Amygdala (tissue), 56 donors: Measurements from ENCODE around the gene SDHA.
"Not testable (repeated sequence)": the region's sequence is repeated elsewhere in the genome, so short reads cannot be mapped to it uniquely, and the experiment has no call there.

Experiments
- DNase-seq, 56 donors: peaks; one replicate each; lab custom pipeline; 2025; lab: John Stamatoyannopoulos, UW

Gene SDHA

DNA sequence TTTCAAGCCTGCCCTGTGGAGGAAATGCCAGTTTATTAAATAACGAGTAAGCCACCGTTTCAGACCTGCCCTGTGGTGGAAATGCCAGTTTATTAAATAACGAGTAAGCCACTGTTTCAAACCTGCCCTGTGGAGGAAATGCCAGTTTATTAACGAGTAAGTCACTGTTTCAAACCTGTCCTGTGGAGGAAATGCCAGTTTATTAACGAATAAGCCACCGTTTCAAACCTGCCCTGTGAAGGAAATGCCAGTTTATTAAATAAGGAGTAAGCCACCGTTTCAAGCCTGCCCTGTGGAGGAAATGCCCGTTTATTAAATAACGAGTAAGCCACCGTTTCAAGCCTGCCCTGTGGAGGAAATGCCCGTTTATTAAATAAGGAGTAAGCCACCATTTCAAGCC, 33.9 kb downstream of the SDHA start:
- DNase-seq = not testable (repeated sequence)

DNA sequence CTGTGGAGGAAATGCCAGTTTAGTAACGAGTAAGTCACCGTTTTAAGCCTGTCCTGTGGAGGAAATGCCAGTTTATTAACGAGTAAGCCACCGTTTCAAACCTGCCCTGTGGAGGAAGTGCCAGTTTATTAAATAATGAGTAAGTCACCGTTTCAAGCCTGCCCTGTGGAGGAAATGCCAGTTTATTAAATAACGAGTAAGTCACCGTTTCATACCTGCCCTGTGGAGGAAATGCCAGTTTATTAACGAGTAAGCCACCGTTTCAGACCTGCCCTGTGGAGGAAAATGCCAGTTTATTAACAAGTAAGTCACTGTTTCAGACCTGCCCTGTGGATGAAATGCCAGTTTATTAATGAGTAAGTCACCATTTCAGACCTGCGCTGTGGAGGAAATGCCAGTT, 34.4 kb downstream of the SDHA start:
- no peak for DNase-seq

DNA sequence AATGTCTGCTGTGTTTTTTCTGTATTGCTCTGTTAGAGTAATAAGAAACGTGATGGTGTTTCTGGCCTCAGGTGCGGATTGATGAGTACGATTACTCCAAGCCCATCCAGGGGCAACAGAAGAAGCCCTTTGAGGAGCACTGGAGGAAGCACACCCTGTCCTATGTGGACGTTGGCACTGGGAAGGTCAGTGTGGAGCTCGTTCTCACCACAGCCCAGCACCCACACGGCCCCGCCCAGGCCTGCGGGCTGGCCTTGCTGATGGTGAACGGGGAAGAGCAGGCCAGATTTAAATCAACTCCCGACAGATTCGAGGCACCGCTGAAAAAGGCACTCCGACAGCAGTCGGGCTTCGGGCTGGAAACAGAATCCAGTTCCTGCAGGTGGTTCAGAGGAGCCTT, 36.2 kb downstream of the SDHA start:
- DNase-seq = not testable (repeated sequence)

DNA sequence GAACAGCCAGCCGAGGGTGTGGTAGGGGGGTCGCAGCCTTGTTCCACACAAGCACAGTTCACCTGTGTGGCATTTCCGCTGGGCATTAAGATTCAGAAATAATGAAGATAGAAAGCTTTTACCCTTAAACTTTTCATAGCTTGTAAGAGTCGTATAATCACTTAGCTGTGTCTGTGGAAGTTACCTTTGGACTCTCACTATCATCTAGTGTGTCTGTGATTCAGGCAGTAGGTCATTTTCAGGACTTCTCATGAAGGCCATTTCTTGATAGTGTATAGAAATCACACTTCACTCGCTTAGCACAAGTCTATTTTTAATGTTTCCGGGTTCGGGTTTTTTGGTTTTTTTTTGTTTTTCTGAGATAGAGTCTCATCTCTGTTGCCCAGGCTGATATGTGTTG, 37.0 kb downstream of the SDHA start:
- not testable (repeated sequence) for DNase-seq

DNA sequence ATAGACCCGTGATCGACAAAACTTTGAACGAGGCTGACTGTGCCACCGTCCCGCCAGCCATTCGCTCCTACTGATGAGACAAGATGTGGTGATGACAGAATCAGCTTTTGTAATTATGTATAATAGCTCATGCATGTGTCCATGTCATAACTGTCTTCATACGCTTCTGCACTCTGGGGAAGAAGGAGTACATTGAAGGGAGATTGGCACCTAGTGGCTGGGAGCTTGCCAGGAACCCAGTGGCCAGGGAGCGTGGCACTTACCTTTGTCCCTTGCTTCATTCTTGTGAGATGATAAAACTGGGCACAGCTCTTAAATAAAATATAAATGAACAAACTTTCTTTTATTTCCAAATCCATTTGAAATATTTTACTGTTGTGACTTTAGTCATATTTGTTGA, 38.2 kb downstream of the SDHA start:
- not testable (repeated sequence) for DNase-seq

DNA sequence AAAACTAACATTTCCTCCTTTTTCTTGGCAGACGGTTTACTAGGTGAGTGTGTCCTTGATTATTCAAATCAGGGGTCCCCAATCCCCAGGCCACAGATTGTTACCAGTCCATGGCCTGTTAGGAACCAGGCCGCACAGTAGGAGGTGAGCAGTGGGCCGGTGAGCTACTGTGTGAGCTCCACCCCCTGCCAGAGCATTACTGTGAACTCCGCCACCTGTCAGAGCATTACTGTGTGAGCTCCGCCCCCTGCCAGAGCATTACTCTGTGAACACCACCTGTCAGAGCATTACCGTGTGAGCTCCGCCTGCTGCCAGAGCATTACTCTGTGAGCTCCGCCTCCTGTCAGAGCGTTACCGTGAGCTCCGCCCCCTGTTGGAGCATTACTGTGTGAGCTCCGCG, 39.0 kb downstream of the SDHA start:
- no peak for DNase-seq

DNA sequence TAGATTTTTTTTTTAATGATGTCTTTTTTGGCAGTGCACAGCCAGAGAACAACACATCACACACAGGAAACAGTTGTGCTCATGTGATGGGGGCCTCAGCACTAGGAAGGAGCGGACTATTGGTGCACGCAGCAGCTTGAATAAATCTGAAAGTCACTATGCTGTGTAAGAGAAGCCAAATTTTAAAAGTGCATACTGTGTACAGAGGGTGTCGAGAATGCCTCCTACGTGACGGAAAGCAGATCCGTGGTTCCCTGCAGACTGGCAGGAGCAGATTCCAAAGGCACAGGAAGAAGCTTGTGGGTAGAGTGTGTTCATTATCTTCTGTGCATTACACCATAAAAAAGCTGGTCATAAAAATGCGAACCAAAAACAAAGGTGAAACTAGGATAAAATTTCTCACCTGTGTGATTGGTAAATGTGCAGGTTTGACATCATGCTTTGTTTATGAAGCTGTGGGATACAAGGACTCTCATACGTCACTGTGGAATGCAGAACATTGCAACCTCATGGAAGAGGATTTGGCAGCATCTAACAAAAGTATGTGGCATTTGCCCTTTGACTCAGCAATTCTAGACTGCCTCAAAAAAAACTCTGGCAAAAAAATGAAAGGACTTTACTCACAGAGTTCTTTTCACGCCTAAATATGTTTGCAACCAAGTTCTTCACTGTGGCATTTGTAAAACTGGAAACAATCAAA, 45.3 kb downstream of the SDHA start:
- DNase-seq = not testable (repeated sequence)

DNA sequence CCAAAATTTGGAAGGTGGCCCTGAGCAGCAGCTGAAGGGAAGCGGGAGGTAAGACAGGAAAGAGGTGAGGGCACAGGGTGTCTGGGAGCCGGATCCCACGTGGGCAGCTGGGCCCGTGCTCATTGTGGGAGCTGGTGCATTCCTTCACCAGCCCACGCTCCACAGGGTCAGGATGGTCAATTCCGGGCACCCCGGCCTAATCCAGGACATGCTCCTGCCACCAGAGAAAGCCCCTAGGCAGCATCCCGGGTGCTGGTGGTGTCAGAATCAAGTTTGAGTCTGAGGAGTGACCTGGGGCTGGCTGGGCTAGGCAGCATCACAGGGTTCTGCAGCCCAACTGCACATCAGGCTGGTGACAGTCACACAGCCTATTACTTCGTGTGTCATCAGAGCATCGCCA, 46.2 kb downstream of the SDHA start:
- no peak for DNase-seq

DNA sequence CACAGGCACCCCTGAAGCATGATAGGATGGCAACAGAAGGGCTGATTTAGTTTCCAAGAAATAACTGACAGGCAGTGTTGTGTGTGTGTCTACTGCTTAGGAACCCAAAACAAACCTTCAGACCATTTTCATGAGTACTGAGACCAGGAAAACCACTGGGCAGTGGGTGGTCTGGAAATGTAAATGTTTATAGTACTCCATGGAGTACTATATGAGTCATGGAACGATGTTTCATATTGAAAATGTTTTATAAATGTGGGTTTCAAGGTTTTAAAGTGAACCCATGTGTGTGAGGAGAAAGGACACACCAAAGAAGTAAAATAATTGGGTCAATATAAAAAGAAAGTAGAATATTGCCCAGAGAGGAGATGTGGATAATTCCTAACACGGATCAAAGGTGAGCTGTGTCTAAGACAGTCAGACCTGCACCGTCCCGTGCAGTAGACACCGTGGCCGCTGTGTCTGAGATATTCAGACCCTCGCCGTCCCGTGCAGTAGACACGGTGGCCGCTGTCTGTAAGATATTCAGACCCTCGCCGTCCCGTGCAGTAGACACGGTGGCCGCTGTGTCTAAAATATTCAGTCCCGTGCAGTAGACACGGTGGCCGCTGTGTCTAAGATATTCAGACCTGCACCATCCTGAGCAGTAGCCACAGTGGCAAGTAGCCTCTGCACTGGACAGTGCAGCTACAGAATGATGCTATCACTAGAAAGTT, 48.3 kb downstream of the SDHA start:
- peak in 1 of 56 donors; percentile 3 for DNase-seq

DNA sequence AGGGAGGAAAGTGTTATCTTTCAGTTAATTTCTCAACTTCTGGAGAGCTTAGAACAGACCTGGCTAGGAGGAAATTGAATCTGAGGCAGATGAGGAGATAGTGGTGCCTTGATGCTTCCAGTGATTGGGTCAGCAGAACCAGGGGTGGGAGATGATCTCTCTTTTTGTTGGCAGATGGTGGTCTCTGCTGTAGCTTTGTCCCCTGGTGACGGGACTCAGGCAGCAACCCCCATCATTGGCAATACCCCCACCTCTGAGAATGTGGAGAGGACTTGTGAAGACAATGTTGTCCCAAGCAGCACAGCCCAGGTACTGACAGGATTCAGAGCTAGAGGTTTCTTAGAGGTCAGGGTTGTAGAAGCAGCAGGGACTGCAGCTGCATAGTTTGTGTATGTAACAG, 49.6 kb downstream of the SDHA start:
- DNase-seq = no peak

DNA sequence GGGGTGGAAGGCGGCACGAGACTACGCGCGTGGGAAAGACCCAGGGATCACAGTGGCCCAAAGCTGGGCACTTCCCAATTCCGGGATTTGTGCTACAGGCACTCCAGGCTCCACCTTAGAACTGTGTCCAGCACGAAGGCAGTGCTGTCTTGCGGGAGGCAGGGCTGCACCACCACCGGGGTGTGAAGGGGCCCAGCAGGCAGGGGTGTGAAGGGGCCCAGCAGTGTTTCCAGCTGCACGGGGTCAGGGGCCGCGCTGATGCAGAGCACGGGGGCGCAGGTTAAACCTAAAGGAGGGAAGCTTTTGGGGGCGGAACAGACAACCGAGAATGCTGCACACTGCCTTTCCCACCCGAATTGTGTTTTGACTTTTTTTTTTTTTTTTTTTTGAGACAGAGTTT, 52.2 kb downstream of the SDHA start:
- no peak for DNase-seq

DNA sequence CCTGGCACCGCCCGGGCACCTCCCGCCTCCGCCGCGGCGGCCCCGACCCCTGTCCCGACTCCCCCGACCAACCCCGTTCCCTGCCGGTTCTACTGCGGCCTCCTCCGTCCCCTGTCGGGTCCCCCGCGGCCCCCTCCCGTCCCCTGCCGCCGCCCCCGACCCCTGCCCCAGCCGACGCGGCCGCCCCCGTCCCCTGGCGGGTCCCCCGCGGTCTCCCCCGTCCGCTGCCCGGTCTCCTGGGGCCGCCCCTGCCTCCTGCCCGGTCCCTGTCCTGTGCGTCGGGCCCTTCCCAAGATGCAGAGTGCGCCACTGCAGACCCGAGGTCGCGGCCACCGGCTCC, 53.7 kb downstream of the SDHA start:
- not testable (repeated sequence) for DNase-seq

DNA sequence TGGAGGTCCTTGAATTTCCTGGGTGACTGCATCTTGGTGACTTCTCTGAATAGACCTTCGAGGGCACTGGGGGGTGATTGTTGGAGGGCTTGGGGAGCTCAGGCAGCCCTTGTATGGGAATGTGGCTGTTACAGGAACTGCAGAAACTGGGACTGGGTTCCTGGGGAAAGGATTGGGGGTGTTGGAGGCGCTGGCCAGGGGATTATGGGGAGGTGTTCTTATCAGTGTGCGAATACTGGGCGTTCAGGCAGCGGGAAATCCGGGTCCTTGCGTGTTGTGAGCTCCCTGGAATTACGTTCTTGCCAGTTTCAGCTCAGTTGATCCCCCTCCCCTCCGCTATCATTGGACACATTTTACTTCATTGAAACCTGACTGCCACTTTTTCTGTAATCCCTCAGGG, 55.0 kb downstream of the SDHA start:
- DNase-seq = not testable (repeated sequence)

DNA sequence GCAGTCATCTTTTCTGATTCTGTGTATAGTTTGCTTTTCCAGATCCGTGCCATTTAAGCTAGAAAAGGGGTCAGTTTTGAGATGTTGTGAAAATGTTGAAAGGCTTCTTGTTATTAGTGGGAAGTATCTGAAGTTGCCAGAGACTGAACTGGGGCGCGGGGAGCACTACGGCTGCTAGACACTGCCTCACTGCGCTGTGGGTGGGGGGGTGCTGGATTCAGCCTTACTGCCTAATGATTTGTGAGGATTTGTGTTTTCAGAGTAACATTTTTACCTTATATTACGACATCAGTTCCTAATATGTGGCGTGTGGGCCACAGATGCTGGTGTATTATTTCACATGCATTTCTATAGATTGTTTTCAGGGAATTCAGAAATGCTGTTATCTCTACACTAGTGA, 55.4 kb downstream of the SDHA start:
- not testable (repeated sequence) for DNase-seq

DNA sequence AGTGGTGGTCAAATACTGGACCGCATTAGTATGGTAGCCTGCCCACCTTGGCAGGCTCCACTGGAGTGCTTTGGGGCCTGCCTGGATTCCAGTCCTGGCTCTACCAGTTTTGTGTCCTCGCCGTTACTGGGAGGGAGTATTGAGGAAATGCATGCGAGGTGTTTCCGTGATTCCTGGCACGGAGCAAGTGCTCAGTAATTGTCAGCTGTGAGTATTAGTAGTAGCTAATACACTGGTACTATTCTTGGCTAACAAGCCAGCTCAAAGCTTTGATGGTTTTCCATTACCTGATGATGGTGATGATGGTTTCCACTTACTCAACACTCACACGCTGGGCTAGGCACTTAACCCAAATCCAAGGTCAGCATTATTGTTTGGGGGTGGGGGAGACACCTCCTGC, 56.2 kb downstream of the SDHA start:
- not testable (repeated sequence) for DNase-seq

DNA sequence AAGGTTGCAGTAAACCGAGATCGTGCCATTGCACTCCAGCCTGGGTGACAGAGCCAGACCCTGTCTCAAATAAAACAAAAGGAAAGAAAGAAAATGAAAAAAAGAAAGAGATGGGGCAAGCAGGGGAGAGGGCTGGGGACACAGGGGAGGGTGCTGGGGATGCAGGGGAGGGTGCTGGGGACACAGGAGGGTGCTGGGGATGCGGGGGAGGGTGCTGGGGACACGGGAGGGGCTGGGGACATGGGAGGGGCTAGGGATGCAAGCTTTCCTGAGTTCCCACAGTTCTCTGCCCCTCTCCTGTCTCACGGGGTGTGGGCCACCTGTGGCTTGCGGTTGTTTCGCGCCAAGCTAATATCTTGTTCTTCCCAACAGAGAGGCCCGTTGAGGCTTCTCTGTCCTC, 60.5 kb downstream of the SDHA start:
- no peak for DNase-seq

DNA sequence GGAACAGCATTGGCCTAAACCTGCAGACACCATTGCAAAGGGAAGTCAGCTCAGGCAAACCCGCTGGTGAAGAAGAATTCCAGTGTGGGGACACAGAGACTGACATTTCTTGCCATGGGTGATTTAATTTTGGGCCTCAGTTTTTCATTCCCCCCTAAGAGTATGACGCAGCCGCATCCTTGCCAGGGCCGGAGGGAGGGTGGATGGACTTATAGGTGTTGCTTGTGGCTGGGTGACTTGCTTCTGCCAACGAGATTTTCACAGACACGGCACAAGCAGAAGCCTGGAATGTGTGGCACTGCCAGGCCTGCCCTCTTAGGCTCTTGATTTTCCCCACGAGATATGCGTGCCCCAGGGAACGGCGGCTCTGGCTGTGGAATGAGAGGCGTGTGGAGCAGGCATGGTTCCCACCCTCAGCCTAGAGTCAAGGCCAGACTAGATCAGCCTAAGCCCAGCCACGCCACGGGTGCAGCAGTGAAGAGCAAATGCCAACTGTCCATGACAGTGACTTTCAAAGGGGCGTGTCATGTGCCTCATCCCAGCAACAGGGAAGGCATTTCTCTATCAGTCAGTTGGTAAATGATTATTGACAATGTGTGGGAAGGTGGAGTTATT, 61.0 kb downstream of the SDHA start:
- not testable (repeated sequence) for DNase-seq

DNA sequence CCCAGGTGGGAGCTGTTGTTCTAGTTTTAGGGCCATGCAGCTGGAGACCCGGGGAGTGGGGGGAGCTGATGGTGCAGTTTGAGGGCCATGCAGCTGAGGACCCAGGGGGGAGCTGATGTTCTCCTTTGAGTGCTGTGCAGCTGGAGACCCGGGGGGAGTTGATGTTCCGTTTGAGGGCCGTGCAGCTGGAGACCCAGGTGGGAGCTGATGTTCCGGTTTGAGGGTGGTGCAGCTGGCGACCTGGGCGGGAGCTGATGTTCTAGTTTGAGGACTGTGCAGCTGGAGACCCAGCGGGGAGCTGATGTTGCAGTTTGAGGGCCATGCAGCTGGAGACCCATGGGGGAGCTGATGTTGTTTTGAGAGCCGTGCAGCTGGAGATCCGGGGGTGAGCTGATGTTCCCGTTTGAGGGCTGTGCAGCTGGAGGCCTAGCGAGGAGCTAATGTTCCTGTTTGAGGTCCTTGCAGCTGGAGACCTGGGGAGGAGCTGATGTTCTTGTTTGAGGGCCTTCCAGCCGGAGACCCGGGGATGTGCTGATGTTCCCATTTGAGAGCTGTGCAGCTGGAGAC, 68.0 kb downstream of the SDHA start:
- DNase-seq = no peak

DNA sequence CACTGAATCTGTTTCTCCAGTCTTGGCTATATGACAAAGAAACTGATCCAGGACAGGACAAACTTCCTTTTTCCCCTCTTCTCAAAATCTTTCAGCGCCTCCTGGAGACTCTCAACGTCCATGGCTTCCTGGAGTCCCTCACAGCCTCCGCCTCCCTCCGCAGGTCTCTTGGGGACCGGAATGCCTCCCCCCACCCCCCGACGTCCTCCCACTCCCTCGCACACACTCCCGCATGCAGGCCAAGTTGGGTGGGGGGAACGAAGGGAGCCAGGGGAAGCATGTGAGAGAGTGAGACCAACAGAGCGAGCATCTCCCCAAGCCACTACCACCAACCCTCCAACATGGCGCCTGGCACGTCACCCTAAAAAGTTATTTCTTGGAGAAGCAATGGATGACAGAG, 72.1 kb downstream of the SDHA start:
- DNase-seq = not testable (repeated sequence)

DNA sequence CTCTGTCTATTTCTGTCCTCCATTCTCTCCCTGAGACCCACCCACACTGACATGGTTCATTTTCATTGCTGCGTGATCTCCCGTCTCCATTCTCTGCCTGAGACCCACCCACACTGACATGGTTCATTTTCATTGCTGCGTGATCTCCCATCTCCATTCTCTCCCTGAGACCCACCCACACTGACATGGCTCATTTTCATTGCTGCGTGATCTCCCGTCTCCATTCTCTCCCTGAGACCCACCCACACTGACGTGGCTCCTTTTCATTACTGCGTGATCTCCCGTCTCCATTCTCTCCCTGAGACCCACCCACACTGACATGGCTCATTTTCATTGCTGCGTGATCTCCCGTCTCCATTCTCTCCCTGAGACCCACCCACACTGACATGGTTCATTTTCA, 73.2 kb downstream of the SDHA start:
- peak in 17 of 56 donors; percentile 5 to 64 (median 25) for DNase-seq

DNA sequence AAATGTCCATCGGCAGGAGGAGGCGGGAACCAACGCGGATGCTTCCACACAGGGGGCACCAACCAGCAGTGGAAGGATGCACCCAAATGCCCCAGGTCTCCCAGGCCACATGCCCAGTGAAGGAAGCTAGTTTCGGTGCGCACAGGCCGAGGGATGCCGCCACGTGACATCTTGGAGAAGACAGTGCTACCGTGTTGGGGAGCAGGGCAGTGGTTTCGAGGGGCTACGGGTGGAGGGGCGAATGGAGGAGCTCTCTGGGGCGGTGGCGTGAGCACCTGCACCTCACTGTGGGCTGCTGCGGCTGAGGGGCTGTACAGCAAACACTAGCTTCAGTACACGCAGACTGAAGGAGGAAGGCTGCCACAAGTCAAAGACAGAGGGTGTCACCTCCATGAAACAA, 76.7 kb downstream of the SDHA start:
- not testable (repeated sequence) for DNase-seq

DNA sequence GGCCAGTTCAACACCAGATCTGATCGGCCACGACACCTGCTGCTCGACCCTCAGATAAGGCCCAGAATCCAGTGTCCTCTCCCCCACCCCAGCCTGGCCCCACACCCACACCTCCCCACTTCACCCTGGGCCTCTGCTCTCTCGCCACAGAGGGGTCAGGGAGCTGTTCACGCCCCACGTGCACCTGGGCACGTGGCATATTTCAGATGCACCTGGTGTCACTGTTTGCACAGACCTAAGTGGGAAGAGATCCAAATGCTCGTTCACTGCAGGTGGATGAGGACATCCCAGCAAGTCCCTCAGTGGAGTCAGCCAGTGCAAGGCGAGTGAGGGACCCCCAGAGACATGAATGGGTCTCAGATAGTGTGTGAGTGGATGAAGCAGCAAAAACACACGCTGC, 78.1 kb downstream of the SDHA start:
- DNase-seq = not testable (repeated sequence)
